Neural crest cell (in vitro differentiated cells): ENCODE measurements around the gene NUDT8. TPM values are rescaled to one million over a fixed set of nuclear protein-coding genes. Genes with fewer than 3 reads are reported as not detected.

Experiments
- DNase-seq: peaks from one replicate; pipeline ENCODE4 v3.0.0; 2021; ENCODE audit warnings: low read depth, mixed read lengths, low spot score
- H3K27ac Mint-ChIP-seq: one replicate; pipeline ENCODE4 v1.8.0; 2021; ENCODE audit warnings: mild to moderate bottlenecking, mixed read lengths; ENCODE audit not compliant: unreplicated experiment
- H3K27me3 Mint-ChIP-seq: 2 replicates; pipeline ENCODE4 v1.8.0; 2021; ENCODE audit warnings: low read depth, mild to moderate bottlenecking, mixed read lengths
- H3K36me3 Mint-ChIP-seq: 2 replicates; pipeline ENCODE4 v1.8.0; 2021; ENCODE audit warnings: low read depth, mild to moderate bottlenecking, mixed read lengths
- H3K4me1 Mint-ChIP-seq: 2 replicates; pipeline ENCODE4 v1.8.0; 2021; ENCODE audit warnings: mixed read lengths
- H3K4me3 Mint-ChIP-seq: one replicate; pipeline ENCODE4 v1.8.0; 2021; ENCODE audit warnings: mild to moderate bottlenecking, mixed read lengths
- H3K9me3 Mint-ChIP-seq: 2 replicates; pipeline ENCODE4 v1.8.0; 2021; ENCODE audit warnings: mixed read lengths
- CTCF ChIP-seq: fragments of 200-600 bp; sonication (generic); conservative IDR thresholded peaks from 2 replicates; pipeline ENCODE4 v1.5.0; 2021; ENCODE audit warnings: antibody characterized with exemption, mild to moderate bottlenecking
- total RNA-seq: library from RNA; stranded (reverse); gene quantifications from 2 replicates; pipeline ENCODE4 v1.2.1, GENCODE V29; 2021

The NUDT8 gene
- total RNA-seq, 1 donor from 2014 or later: 13.9 TPM

GRCh38 chr11:67581469-67581868, 48.3 kb downstream of the NUDT8 start:
- no peak for DNase-seq
- Mint-ChIP-seq H3K27me3 (peaks cover 54% of the 10 kb centered on the region), H3K4me3 (peak overlapping the region; percentile 58), H3K9me3 (no peaks in the 10 kb centered on the region), H3K4me1 (peaks cover 43% of the 10 kb centered on the region), H3K36me3 (no peaks in the 10 kb centered on the region), H3K27ac (no peak overlapping the region)
- no peak for TF ChIP-seq CTCF

GRCh38 chr11:67577951-67578350, 51.8 kb downstream of the NUDT8 start:
- Mint-ChIP-seq H3K27me3 (peaks cover 72% of the 10 kb centered on the region), H3K36me3 (no peaks in the 10 kb centered on the region), H3K27ac (no peak overlapping the region), H3K4me1 (peaks cover 22% of the 10 kb centered on the region), H3K9me3 (no peaks in the 10 kb centered on the region), H3K4me3 (no peak overlapping the region)
- TF ChIP-seq CTCF: no peak
- no peak for DNase-seq

Other genes starting within 250 kb of the NUDT8 start
- 46.1 and 49.4 TPM in 2 replicates for gene RAD9A, start 238.0 kb downstream of the NUDT8 start, total RNA-seq
- 222 and 223 TPM in 2 replicates for gene PPP1CA, start 228.1 kb downstream of the NUDT8 start, total RNA-seq
- gene TBC1D10C, start 225.9 kb downstream of the NUDT8 start, total RNA-seq: 0.66 and 1.8 TPM in 2 replicates
- 0.07 and 0.12 TPM in 2 replicates for gene CARNS1, start 214.3 kb downstream of the NUDT8 start, total RNA-seq
- 48.4 and 55.0 TPM in 2 replicates for gene RPS6KB2, start 201.4 kb downstream of the NUDT8 start, total RNA-seq
- gene PTPRCAP, start 192.3 kb downstream of the NUDT8 start, total RNA-seq: 0.84 and 1.6 TPM in 2 replicates
- gene CORO1B, start 186.5 kb downstream of the NUDT8 start, total RNA-seq: 79.0 and 89.5 TPM in 2 replicates
- not detected in 2 replicates for gene GPR152, start 177.2 kb downstream of the NUDT8 start, total RNA-seq
- not detected in 2 replicates for gene CABP4, start 174.6 kb downstream of the NUDT8 start, total RNA-seq
- 37.3 and 40.8 TPM in 2 replicates for gene TMEM134, start 160.7 kb downstream of the NUDT8 start, total RNA-seq
- gene AIP, start 146.9 kb downstream of the NUDT8 start, total RNA-seq: 48.7 and 50.1 TPM in 2 replicates
- 81.5 and 109 TPM in 2 replicates for gene PITPNM1, start 124.6 kb downstream of the NUDT8 start, total RNA-seq
- gene CDK2AP2, start 121.8 kb downstream of the NUDT8 start, total RNA-seq: 32.0 and 32.8 TPM in 2 replicates
- gene CABP2, start 106.5 kb downstream of the NUDT8 start, total RNA-seq: not detected in 2 replicates
- gene GSTP1, start 46.1 kb downstream of the NUDT8 start, total RNA-seq: 776 and 780 TPM in 2 replicates
- gene NDUFV1, start 23.0 kb downstream of the NUDT8 start, total RNA-seq: 182 and 191 TPM in 2 replicates
- gene TBX10, start 9.8 kb upstream of the NUDT8 start, total RNA-seq: not detected in 2 replicates
- not detected in 2 replicates for gene ACY3, start 20.8 kb upstream of the NUDT8 start, total RNA-seq
- gene ALDH3B2, start 44.7 kb upstream of the NUDT8 start, total RNA-seq: not detected in 2 replicates